HG02973 (cell line): Measurements from ENCODE around the gene STAC2.
"Not testable (repeated sequence)": the region's sequence is repeated elsewhere in the genome, so short reads cannot be mapped to it uniquely, and the experiment has no call there.

Experiments
- ATAC-seq: cut with Tn5 transposase; IDR thresholded peaks from one replicate; pipeline ENCODE4 v1.9.1; 2021; ENCODE audit warnings: moderate library complexity; ENCODE audit not compliant: unreplicated experiment

Gene STAC2

DNA sequence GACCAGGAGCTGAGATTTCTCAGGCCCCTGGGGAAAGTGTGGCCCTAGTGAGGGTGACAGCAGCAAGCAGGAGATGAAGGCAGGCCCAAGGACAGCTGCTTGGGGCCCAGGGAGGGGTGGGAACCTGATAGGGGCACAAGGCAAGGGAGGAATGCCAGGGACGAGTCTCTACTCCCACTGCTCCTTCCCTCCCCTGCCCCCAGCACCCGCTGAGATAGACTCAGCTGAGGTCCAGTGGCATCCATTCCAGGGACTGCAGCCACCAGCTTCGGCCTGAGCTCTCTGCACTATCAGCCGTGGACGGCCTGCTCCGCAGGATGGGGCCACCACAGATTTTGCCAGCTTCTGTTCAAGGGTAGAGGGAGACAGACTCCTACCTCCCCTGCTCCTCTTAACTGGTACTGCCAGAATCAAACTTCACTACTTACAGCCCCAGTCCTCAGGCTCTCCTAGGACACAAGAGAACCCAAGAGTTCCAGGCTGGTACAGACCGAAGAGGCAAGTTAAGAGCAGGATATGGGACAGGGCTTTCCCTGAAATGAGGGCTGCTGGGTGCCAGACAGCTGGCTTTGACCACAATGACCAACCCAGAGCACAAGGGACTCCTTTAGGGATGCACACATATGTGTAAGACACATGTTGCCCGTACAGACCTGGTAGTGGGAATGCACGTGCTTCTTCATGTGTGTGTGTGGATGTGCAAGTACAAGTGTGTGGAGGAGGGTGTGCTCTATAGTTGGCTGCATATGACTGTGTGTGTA, 33.8 kb downstream of the STAC2 start:
- ATAC-seq: no peak

DNA sequence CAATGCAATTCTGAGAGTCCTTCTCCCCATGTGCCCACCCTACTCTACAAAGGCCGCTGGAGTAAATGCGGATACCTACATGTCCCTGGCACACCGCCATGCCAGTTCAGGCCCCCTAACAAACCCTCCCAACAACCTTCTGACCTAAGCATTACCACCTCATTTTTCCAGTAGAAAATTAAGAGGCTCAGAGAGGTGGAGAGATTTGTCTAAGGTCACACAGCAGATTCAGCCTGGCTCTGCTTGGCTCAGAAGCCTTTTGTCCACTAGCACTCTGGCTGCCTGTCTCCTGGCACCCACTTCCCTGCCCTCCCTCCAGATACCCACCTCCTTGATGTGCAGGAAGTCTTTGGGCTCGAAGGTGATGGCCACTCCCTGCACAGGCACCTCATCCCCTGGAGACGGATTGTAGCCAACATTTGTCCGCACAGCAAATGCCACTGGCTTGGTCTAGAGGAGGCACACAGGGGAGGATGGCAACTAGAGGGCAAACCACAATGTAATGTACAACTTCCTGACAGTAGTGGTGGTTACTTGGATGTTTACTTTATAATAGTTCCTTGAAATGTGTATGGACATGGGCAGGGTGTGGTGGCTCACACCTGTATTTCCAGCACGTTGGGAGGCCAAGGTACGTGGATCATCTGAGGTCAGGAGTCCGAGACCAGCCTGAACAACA, 38.5 kb downstream of the STAC2 start:
- no peak for ATAC-seq

DNA sequence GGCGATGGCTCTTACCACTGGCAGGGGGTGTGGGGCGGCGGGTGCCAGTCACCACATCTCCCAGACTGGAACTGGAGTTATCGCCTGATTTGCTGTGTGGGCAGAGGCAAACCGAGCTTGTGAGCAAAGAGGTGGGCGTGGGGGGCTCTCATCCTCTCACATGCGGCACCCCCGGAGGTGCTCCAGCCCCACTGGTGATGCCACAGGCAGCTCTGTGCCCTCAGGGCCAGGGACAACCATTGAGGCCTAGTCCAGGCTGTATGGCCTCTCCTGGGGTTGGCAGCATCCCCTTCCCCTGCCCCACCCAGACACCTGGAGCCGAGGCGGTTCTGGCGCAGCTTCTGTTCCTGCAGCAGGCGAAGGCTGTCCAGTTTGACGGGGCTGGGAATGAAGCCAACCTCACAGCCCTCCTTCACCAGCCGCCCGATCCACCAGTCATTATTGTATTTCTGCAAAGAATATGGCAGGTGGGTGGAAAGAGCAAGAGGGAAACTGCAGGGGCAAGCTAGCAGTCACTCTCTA, 39.2 kb downstream of the STAC2 start:
- ATAC-seq: no peak

DNA sequence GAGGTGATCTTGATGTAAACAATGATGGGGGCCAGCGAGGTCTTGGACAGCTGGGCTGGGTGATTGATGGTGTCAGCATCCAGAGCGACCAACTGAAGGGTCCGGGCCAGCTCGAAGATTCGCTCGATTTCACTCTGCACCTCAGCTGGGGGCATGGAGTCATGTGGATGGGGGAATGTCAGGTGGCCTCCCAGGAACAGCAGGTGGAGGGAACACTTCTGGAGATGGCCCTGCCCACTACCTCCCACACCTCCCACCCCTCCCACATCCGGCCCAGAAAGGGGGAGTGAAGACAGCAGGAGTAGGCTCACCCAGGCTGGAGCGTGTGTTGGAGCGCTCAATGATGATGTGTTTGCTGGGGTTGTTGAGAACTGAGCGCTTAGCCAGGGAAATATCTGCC, 42.0 kb downstream of the STAC2 start:
- no peak for ATAC-seq

DNA sequence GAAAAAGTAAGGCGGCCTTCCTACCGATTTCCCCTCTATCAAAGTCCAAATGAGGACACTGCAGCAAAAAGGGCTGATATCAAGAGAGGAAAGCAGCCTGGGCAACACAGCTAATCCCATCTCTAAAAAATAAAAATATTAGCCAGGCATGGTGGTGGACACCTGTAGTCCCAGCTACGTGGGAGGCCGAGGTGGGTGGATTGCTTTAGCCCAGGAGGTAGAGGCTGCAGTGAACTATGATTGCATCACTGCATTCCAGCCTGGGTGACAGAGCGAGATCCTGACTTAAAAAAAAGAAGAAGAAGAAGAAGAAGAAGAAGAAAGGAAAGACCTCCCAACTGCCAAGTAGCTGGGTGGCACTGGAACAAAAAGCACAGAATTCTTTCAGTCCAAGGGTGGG, 42.7 kb downstream of the STAC2 start:
- no peak for ATAC-seq

DNA sequence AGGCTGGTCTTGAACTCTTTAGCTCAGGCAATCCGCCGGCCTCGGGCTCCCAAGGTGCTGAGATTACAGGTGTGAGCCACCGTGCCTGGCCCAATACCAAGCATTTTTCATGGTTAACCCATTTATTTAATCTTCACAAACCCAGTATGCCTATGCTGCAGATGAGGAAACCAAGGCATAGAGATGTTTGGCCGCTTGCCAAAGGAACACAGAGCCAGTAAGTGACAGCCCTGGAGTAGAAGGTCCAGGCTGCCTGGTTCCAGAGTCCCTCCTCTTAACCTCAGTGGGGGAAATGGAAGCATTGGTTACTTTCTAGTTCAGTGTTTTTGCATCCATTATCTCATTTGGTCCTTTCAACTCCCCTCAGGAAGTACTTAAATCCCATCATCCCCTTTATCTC, 44.4 kb downstream of the STAC2 start:
- ATAC-seq: no peak

DNA sequence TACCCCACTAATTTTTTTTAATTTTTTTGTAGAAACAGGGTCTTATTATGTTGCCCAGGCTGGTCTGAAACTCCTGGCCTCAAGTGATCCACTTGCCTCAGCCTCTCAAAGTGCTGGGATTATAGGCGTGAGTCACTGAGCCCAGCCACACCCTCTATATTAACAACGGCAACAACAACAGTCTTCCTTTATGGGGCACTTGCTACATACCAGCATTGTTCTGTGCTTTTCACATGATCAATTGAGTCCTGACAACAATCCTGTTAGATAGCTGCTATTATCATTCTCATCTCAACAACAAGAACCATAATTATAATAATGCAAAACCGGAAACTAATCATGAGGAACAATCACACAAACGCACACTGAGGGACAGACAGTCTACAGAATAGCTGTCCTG, 47.2 kb downstream of the STAC2 start:
- ATAC-seq: no peak

DNA sequence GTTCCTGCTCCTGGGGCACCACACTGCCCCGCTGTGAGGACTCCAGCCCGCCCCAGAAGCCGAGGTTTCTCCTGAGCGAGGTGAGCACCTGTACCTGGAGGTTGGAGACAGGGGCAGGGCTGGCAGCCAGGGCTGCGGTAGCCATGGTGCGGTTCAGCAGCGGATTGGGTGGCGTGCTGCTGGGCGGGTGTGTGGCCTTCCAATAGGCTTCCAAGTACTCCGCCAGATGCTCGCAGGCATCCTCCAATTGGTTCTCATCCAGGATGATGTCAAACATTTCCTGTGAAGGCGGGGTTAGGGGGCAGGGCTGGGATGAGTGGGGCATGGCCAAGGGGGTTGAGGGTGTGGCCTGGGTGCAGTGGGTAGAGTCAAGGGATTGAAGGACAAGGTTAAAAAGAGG, 48.5 kb downstream of the STAC2 start:
- ATAC-seq: no peak

DNA sequence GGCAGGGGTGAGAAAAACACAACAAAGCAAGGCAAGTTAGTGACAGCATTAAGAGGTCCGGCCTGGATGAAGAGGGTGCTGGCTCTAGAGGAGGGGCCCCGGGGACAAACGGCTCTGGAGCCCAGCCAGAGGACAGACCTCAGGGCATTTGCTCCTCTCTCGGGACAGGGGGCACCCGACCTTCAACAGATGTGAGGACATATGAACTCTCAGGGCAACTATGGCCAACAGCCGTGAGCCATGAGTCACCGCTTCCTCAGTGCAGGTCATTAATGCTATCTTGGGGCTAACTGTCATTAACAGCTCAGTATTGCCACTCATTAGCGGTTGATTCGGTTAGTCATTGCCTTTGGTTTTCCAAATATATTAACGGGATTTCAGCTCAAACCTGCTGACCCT, 50.1 kb downstream of the STAC2 start:
- no peak for ATAC-seq

DNA sequence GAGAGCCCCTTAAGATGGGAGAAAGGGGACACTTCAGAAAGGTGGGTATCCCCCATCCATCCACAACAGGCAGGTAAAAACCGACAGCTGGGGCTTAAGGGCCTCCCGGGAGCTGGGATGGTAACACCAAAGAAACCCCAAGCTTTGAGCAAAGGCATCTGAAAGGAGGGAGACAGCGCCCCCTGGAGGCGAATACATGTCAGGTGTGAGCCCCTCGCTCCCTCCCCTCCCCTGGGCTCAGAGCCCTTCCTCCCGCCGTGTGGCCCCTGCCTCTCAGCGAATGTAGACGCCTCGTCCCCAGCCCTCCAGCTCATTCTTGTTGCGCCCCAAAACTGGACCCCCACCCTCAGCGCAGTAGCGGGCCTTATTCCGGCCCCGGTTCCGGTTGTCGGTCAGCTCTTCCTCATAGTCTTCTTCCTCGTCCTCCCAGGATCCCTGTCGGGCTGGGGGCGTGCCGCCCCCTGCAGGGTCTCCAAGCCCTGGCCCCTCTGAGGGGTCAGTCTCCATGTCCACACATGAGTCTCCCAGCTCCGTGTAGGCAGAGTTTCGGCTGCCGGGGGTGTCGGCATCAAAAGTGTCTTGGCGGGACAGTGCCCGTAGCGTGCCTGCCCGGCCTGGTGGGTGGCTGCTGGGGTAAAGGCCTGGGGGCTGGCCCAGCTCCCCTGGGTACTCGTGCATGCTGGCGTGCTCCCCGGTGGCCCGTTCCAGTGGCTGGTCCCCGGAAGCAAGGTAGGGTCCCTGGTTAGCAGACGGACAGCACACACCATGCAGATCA, 50.6 kb downstream of the STAC2 start:
- ATAC-seq: no peak

DNA sequence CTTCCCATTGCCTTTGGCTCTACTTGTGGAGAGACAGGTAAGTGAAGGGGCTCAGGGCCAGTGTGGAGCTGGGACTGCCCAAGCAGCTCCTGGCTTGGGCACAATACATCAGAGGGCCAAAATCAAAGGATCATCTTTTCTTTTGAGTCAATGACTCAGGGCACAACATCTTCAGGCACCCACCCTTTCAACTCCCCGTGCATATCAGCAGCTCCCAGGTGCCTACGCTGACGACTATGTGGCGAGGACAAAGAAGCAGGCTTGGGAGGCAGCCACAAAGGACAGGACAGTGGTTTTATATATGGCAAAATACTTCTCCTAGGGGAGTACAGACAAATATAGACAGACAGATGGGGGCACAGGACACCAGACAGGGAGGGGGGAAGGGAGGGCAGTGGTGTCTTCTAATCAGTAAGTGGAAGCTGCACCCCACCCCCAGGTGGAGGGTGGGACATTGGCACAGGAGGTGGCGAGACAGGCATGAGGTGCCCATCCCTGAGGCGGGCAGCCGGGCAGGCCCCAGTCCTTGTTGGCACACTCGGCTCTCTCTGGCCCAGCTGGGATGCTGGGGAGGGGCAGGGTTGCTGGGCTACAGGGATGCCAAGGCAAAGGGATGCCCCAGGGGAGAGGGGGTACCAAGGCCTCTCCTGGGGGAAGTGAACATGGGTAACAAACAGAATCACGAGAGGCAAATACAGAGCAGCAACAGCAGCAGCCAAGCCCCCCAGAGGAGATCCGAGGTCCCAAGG, 52.0 kb downstream of the STAC2 start:
- no peak for ATAC-seq

DNA sequence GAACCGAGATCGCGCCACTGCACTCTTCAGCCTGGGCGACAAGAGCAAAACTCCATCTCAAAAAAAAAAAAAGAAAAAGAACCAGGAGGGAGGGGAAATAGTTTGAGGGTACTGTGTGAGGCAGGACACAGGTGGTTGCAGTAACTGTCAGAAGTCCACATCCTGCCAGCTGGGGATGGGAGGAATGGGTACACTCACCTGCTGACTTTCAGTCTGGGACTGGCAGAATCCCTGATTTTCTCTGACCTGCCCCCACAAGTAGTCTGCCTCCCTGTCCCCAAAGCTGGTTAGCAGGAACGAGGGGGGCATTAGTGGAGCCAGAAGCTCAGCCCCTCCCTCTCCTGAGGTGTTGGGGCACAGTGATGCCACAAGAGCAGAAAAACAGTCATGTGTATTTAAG, 52.7 kb downstream of the STAC2 start:
- ATAC-seq: no peak

DNA sequence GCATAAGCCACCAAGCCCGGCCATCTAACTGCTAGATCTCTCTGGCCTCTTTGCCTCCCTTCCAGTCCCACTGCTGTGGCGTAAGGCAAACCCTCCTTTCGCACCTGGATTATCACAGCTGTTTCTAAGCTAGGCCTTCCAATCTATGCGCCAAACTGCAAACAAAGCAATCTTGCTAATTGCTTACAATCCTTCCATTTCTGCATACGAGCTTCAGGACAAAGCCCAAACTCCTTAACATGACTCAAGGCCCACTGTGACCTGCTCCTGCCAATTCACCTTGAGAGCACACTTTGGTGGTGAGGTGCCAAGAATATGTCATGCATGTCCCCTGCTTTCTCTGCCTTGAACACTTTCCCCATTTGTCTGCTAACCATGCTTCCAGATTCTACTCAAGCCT, 53.8 kb downstream of the STAC2 start:
- no peak for ATAC-seq

DNA sequence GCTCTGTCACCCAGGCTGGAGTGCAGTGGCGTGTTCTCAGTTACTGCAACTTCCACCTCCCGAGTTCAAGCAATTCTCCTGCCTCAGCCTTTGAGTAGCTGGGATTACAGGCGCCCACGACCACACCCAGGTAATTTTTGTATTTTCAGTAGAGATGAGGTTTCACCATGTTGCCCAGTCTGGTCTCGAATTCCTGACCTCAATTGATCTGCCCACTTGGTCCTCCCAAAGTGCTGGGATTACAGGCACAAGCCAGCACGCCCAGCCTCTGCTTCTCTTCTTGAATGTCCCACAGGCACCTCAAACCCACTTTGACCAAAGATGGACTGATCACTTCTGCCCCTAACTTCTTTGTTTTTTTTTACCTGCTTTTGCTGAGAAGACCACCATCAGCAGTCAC, 55.2 kb downstream of the STAC2 start:
- ATAC-seq: no peak

DNA sequence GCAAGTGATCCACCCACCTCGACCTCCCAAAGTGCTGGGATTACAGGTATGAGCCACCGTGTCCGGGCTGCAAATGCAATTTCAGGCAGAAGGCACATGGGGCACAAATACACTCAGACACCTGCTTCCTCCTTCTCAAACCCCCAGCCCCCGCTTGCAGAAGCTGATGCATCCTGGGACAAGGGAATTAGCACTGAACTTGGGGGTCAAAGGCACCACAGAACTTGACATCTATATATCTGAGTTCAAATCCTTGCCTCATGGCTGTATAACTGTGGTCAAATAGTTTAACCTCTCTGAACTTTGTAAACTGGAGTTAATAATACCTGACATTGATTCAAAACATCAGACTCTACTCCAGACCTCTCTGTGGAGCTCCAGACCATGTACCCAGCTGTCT, 55.6 kb downstream of the STAC2 start:
- no peak for ATAC-seq

DNA sequence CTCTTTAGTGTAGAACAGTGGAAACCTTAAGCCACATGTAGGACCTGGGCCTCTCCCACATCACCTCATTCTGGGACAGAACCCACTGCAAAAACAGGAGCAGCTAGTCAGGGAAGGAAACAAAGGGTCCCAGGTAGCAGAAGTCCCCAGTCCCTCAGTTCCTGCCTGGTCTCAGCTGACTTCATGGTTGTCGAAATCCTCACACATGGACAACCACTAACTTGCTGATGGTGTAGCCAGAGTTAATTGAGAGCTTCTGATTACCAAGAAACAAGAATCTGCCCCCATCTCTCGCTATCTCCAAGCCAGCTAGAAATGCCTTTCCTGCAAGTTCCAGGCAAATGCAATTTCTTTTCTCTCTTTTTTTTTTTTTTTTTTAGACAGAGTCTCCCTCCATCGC, 56.2 kb downstream of the STAC2 start:
- no peak for ATAC-seq

DNA sequence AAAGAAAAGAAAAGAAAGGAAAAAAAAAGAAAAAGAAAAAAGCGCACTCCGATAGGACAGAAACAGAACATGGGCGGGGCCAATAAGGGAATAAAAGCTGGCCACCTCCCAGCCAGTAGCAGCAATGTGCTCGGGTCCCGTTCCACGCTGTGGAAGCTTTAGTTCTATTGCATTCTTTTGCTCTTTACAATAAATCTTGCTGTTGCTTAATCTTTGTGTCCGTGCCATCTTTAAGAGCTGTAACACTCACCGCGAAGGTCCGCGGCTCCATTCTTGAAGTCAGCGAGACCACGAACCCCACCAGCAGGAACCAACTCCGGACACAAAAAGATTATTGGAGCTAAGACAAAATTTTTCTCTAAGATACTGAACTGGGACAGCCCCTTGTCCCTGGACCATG, 56.6 kb downstream of the STAC2 start:
- no peak for ATAC-seq

DNA sequence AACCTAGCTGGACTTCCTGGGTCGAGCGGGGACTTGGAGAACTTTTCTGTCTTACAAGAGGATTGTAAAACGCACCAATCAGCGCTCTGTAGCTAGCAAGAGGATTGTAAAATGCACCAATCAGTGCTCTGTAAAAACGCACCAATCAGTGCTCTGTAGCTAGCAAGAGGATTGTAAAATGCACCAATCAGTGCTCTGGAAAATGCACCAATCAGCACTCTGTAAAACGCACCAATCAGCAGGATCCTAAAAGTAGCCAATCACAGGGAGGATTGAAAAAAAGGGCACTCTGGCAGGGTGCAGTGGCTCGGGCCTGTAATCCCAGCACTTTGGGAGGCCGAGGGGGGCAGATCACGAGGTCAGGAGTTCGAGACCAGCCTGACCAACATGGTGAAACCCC, 57.2 kb downstream of the STAC2 start:
- not testable (repeated sequence) for ATAC-seq

DNA sequence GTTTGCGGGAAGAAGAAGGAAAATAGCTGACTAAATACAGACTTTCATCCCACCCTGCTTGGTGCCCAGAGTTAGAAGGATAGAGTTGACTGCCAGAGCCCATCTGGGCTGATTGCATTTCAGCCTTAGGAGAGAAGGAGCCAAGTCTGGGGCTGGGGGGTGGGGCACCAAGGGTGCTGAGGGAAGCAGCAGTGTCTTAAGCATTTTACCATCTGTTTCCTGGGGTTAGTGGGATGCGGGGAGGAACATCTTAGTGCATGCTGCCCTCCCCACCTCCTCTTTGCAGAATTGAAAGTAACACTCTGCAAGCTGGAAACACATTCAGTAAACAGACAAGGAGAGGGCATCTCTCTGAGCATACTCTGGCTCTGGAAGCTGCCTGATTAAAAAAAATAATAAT, 58.3 kb downstream of the STAC2 start:
- no peak for ATAC-seq

DNA sequence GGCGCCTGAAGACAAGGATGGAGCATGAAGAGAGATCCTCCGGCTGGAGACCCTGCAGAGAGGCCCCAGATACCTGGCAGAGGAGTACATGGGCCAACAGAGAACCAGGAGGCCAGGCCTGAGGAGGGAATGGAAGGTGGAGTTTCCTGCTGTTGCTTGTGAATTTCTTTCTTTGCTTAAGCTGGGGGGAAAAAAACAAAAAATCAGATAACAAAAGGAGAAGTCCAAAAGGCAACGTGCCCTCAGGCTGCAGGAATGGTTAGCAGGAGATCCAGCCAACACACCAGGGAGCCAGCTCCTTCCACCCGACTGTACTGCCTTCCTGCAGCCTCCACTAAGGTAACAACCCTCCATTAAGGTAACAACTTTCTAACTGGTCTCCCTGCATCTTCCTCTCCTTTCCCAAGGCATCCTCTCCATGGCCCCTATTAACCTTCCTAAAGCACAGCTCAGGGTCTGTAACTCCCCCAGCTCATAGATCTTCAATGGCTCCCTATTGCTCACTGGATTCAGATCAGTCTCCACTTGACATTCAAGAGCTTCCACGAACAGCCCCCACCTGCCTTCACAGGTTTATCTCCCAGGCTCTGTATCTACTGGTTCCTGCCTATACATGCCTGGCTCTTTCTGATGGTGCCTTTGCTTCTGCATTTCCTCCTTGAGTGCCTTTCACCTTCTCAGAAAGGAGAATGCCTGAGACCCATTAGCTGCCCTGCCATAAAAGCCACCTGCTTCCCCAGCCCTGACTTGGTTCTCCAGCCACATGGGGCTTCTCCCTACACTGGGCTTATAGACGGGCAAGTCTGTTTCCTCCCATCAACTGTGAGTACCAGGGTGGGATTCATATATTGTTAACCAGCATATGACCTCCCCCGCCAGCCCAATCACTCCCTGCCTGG, 59.1 kb downstream of the STAC2 start:
- no peak for ATAC-seq
